Activated CD4-positive, alpha-beta T cell treated with anti-CD3 and anti-CD28 coated beads for 48 hours (primary cell): ENCODE measurements around the gene NIPAL3.

Experiments used
- DNase-seq: peaks from one replicate; pipeline ENCODE4 v3.0.0-alpha.2; 2020

Gene NIPAL3

DNA sequence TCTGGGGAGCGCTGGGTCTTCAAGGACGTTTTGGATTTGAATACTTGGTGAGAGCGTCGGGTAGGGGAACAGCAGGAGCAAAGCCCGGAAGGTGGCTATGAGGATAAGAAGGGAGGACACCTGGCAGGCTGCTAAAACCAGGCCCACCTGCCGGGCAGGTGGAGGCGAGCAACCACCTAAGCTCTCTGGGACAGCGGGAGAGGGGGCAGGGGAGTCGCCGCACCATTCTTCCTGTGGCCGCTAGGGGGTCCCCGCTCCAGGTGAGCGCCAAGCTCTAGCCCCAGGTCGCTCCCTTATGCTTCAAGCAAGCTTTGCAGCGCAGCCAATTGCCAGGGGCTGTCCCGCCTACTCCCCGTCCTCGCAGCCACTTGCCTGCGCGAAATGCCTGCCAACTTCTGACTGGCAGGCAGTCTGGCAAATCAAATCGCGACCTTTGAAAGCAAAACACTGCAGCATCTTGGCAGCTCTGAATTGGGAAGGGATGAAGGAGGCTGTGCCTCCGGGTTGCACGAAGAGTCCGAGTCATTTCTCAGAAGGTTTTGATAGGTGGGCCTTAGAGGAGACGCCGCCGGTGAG lies at the start of gene NIPAL3:
TSS of gene NIPAL3 (plus strand) at position 469 of the 576 bp plus-strand sequence. CDS start 3,746 bp downstream, outside the sequence.
- DNase-seq = peak; percentile 99

- no peak for DNase-seq
These were observed 48.9 kb upstream of the NIPAL3 start for GRCh38 chr1:24366707-24367106.

GRCh38 chr1:24369199-24369598 lies 46.4 kb upstream of the NIPAL3 start:
- no peak for DNase-seq

GRCh38 chr1:24369801-24370200 lies 45.8 kb upstream of the NIPAL3 start:
- DNase-seq = no peak

GRCh38 chr1:24373044-24373443 lies 42.6 kb upstream of the NIPAL3 start:
- DNase-seq = no peak

DNA sequence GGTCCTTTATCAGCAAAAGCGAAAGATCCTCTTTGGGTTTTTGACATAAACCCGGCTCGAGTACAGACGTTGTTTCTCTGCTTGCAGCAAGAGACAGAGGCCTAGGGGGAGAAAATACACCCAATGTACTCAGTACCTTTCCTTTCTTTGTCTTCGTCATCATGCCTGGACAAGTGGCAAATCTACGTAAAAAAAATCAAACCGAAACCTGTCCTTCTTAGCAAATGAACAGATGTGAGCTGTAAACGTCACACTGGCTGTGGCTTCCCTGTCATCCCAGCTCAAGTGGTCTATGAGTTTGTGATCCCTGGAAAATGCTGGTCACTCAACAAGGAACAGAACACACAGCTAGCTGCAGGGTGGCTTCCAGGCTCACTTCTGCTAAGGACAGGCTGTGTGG lies 41.9 kb upstream of the NIPAL3 start:
- no peak for DNase-seq

DNA sequence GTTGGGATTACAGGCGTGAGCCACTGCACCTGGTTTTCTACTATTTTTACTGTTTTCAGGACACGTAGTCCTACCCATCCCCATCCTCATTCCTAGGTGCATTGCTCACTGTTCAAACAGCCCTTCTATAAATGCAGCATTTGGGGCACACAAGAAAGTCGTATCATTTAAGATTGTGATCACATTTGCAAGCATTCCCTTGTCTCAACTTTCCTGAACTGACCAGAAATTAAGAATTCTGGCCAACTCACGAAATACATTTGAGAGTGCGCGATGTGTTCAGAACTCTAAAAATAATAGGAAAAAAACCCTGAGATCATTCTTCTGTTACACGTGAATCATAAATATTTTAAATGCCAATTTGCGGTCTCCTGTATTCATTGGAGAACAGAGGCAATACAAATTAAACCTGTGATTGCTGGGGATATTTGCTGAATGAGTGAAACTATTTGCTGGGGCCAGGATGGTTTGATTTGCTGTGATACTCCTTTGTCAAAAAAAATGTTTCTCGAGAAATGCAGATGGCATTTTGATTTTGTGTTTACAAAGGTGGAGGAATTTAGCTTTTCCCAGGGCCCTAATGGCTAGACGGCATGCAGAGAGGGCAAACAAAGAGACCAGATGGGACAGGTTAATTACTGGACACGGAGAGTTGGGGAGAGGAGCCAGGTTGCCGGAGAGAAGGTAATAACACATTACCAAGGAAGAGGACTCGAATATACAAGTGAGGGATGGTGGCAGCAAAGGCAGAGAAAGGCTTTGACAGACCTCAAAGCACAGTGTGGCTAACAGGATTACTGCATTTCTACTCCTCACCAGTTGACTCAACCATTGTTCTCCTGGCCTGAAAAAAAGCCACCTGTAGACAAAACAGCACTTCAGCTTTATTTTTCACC lies 40.5 kb upstream of the NIPAL3 start:
- no peak for DNase-seq

DNA sequence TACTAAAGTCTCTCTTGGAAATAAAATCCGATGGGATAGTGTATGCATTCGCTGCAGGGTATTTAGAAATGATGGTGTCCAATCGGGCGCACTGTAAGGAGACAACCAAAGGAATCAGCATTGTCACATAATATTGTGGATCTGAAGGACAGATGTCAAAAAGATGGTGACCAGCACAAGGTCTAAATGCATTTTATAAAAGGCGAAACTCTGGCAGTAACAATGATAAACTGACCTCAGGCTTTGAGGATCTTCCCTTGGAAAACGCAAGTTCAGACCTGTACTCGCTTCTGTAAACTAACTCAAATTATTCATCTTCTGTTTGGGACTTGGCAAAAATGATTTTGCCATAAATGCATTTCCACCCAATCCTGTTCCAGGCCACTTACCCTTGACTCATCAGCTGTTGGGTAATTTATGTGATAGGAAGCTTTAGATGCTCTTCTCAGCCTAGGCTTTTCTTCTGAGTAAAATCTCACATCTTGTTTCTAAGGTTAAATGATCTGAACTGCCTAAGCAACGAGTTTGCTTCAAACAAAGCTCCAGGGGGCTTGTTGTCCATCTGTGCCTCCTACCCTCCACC lies 35.8 kb upstream of the NIPAL3 start:
- no peak for DNase-seq

GRCh38 chr1:24380508-24380907 lies 35.1 kb upstream of the NIPAL3 start:
- no peak for DNase-seq

- no peak for DNase-seq
These were observed 34.3 kb upstream of the NIPAL3 start for GRCh38 chr1:24381256-24381655.

DNA sequence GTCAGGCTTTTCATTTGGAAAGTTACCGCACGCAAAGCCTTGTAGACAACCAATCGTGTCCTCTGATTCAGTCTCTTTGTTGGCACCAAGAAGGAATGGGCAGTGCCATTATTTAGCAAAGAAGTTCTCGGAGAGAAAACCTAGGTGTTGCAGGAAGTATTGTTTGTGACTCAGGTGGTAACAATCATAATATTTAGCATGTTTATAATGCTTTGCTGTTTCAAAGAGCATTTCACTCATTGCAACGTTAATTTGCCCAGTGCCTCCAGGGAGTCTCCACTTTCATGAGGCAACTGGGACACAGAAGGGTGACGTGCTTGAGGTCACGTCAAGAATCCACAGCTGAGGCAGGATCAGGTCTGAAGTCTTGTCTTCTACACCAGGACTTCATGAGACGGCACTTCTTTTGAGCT lies 33.4 kb upstream of the NIPAL3 start:
- no peak for DNase-seq

DNA sequence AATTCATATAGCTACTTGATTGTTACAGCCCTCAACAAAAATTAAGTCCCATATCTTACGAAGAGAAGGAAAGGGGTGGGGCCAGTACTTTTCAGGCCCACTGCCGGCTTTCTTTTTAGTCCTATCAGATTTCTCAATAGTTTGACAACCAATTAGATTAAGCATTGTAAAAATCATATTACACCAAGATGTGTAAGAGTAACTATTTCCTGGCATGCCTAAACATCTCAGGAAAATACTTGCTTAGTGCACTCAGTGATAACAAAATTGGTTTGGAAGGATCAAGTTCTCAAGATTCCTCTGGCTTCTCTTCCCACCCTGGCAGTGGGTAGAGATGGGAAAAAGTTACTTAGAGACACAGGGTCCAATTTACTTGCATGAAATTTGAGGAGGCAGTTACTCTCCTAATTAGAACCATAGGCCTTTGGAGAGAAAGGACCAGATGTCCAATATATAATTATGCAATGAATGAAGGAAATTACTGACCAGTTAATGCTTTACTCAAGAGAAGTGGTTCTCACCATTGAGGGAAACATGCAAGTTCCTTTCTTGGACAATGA lies 32.1 kb upstream of the NIPAL3 start:
- DNase-seq = no peak

DNA sequence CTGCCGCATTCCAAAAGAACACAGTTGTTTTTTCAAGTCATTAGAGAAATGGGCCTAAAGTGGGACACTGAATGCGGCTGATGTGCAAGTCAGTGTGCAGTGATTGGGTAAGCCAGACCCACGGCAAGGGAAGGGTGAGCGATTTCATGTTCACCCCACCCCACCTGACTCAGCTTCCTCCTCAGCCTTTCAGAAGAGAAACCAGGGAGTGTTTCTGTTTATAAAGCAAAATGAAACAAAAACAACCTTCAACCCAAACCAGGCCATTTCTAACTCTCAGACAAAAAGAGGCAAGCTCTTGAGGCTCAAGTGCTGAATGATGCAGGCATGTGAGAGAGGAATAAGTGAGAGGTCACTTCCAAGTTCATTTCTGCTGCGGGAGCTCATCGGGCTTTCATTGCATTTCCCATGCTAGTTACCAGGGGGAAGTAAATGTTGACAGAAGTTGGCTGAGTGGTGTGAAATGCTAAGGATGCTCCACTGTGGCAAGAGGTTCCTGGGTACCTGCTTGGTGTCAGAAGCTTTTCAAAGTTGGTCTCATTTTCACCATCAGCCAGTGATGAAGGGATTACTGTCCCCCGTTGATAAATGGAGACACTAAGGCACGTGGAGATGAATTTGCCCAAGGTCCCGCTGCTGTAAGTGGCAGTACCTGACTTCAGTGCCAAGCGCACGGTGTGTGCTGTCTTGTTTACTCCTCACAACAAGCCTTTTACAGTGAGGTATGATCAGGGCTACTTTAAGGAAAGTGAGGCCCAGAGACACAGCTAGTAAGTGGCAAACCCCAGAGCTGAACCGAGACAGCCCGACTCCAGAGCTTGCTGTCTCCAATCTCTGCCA lies 31.1 kb upstream of the NIPAL3 start:
- peak; percentile 70 for DNase-seq

DNA sequence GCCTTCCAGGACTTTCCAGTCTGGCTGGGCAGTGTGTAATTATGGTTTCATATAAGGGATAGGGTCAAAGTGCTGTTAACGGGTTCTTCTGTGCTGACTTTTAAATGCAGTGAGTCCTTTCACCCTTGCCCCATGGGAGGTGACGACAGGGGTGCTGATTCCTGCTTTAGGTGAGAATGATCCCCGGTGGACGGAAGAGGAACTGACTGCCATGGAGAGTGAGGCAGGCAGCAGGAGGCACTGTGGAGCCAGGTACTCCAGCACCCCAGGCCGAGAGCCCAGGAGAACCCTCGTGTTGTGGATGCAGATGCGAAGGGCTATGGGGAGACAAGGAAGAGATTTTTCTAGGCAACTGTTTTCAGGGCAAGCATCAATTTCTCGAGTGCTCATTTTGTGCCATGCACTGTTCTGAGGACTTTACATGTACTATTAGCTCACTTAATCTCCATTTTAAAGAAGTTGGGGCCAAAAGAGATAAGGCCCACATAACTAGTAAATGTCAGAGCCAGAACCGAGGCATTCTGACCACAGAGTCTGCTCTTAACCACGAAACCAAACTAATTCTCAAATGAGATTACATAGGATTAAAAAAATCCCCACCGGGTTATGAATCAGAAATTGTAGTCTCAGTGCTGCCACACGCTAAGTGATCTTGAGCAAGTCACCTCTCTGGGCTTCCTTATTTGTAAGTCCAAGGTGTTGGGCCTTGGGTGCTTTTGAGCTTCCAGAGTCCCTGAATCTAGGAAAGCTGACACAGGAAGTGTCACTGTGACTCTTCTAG lies 30.3 kb upstream of the NIPAL3 start:
- peak; percentile 67 for DNase-seq

- DNase-seq = no peak
These were observed 29.4 kb upstream of the NIPAL3 start for GRCh38 chr1:24386241-24386640.

- no peak for DNase-seq
These were observed 28.7 kb upstream of the NIPAL3 start for GRCh38 chr1:24386931-24387330.

DNA sequence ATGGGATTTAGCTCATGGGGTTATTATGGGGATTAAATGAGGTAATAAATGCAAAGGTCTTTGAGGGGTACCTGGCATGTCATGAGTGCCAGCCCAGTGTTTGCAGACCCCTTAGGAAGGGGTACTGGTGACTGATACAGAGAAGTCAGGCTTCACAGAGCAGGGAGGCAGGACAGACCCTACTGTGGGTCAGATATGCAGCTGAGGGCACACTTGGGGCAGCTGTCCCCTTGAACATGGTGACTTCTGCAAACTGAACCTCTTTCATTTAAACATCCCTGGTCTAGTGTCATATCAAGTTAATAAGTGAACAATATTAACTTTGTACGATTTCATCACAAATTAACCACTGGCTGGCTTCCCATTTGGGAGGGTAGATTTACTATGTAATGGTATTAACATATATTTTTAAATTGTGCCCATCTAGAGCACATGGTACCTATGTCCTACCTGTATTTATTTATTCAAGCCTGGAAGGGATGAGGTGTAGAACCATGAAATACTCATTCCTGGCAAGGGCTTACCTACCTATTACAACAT lies 27.9 kb upstream of the NIPAL3 start:
- DNase-seq = no peak

DNA sequence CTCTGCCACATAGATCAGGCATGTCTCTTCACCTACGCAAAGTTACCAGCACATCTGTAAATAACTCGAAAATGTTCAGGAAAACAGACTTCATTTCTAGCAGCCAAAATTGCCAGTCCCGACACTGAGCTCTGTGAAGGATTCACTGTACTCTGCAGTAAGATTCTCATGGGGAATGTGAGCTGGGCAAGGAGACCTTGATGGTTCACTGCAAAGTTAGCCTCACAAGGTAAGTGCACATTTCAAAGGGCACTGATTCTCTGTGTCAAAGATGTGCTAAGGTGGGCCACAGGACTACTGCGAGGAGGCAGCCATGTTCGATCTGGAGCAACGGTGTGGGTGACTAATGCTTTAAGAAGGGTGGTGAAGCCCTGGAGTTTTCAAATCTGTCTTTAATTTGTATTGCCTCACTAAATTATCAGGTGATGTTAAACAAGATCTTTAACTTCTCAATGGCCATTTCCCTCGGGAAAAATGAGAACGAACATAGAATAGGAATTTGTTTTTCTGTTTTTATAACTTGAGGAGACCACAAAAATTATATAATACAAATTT lies 27.2 kb upstream of the NIPAL3 start:
- no peak for DNase-seq

DNA sequence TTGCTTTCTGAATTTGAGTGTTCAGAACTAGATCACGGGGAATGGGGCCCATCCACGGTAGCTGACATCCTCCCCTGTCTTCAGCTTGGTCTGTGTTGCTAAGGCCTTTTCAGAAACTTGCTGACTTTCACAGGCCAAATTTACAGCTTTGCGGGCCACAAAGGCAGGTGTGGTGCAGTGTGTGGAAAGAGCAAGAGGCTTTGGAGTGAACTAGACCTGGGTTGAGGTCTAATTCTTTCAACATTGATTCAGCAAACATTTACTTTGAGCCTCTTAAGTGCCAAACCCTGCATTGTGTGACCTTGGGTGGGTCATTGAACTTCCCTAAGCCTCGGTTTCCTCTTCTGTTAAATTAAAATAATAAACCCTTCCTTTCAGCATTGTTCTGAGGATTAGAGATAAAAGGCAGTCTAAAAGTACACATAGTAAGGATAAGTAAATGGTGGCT lies 26.3 kb upstream of the NIPAL3 start:
- no peak for DNase-seq

DNA sequence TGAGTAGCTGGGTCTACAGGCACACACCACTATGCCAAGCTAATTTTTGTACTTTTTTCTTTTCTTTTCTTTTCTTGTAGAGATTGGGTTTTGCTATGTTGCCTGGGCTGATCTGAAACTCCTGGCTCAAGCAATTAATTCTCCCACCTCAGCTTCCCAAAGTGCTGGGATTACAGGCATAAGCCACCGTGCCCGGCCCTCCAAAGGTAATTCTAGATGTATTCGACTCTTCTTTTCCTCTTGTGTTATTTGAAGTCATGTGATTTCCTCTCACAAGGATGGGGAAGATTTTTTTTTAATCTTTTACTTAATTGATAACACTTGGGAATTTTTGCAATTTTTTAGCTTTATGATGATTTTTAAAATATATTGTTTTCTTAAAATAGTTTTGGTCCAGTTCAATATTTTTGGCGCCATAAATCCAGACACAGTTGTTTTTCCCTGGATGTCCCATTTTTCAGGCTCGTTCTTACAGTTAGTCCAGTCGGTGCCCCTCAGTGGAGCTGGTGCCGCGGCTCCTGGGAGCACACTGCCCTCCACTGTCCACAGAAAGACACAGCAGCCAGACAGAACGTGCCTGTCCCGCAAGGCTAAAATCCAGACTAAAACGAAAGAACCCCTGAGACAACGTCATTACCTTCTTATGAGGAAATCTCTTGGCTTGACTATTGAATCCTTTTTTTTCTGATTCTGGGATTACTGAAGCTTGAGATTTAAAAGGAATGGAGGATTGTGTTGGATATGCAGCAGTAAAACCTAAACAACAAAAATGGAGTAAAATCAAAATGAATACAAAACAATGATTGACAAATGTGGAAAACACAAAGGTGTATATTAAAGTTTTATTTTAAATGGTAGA lies 24.4 kb upstream of the NIPAL3 start:
- DNase-seq = peak; percentile 80
